Mesothelial cell of epicardium (in vitro differentiated cells): ENCODE measurements around the gene GPRC5B. TPM values are rescaled to one million over a fixed set of nuclear protein-coding genes. Genes with fewer than 3 reads are reported as not detected.
A peak's percentile ranks its signal among the peaks of the same experiment; 100 is the strongest.

ENCODE experiments used
- DNase-seq, 2 experiments: peaks; one replicate each; pipeline ENCODE4 v3.0.0; 2021; ENCODE audit warnings: low spot score in 2 of 2; ENCODE audit not compliant: unreplicated experiment in 2 of 2
- H3K27ac Mint-ChIP-seq: 2 replicates; pipeline ENCODE4 v1.8.0; 2021; ENCODE audit warnings: mixed read lengths
- H3K27me3 Mint-ChIP-seq: 2 replicates; pipeline ENCODE4 v1.8.0; 2021; ENCODE audit warnings: low read depth, mixed read lengths
- H3K36me3 Mint-ChIP-seq: 2 replicates; pipeline ENCODE4 v1.8.0; 2021; ENCODE audit warnings: mixed read lengths
- H3K4me1 Mint-ChIP-seq: 2 replicates; pipeline ENCODE4 v1.8.0; 2021; ENCODE audit warnings: mixed read lengths
- H3K4me3 Mint-ChIP-seq: 2 replicates; pipeline ENCODE4 v1.8.0; 2021; ENCODE audit warnings: mild to moderate bottlenecking, moderate library complexity, mixed read lengths
- H3K9me3 Mint-ChIP-seq: 2 replicates; pipeline ENCODE4 v1.8.0; 2021; ENCODE audit warnings: mixed read lengths
- total RNA-seq: library from RNA; stranded (reverse); gene quantifications from 3 replicates; pipeline ENCODE4 v1.2.1, GENCODE V29; 2021
- TF ChIP-seq, protein P1 (sequence below): fragments of 200-600 bp; sonication (generic); IDR thresholded peaks from one replicate; pipeline ENCODE4 v1.5.0; 2021; ENCODE audit warnings: antibody characterized with exemption; ENCODE audit not compliant: unreplicated experiment

The GPRC5B gene
- total RNA-seq, 1 donor from 2014 or later: 36.5 TPM

DNA sequence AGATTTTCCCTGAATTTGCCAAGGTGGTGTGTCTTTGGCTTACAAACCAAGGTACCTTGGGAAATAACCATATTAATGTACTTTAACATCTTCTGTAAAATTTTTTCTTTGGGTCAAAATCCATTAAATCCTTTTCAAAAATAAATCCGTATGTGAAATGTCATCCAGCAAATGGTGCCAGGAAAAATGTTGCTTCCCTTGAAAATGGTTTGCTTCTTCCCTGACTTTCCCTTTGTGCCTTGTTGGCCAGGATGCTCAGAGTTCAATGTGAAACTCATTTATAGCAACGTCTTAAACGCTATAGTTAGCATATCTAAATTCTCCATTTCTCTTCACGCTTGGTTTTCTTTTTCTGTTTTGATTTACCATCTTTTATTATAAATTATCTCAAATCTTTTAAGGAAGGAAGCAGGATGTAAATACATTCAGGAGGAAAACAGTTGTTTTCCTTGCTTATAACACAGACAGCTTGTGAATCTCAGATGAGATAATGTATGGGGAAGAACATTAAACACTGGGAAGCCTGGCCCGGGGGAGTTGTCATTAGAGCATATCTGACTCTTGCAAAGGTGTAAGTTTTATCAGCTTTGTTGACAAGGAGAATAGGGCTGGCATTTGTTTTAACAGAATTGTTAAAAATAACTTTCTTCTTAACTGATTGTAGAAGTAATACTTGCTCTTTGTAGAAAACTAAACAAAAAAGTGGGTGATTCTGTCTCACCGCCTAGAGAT is 42.1 kb downstream of the GPRC5B start:
- DNase-seq: no peak
- TF ChIP-seq, protein P1, sequence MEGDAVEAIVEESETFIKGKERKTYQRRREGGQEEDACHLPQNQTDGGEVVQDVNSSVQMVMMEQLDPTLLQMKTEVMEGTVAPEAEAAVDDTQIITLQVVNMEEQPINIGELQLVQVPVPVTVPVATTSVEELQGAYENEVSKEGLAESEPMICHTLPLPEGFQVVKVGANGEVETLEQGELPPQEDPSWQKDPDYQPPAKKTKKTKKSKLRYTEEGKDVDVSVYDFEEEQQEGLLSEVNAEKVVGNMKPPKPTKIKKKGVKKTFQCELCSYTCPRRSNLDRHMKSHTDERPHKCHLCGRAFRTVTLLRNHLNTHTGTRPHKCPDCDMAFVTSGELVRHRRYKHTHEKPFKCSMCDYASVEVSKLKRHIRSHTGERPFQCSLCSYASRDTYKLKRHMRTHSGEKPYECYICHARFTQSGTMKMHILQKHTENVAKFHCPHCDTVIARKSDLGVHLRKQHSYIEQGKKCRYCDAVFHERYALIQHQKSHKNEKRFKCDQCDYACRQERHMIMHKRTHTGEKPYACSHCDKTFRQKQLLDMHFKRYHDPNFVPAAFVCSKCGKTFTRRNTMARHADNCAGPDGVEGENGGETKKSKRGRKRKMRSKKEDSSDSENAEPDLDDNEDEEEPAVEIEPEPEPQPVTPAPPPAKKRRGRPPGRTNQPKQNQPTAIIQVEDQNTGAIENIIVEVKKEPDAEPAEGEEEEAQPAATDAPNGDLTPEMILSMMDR: no peak
- Mint-ChIP-seq H3K9me3 (no peaks in the 10 kb centered on the region), H3K36me3 (no peaks in the 10 kb centered on the region), H3K27ac (no peak overlapping the region), H3K4me3 (no peak overlapping the region), H3K27me3 (no peaks in the 10 kb centered on the region), H3K4me1 (peaks cover 12% of the 10 kb centered on the region)

DNA sequence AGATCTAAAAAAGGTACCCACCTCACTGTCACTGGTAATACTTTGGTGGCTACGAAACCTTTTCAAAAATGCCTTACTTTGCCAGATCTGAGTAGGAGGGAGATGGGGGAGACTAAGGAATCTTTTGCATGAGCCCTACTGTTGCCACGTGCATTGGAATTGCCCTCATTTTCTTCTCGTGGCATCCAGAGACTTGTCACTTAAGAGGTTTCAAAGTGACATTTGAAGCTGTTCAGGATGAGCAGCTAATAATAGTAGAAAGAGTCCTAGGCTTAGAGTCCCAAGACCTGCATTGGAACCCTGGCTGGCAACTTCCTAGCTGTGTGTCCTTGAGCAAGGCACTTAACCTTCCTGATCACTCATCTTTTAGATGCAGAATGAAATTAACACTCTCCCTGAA is 43.5 kb downstream of the GPRC5B start:
- Mint-ChIP-seq H3K4me1 (peaks cover 16% of the 10 kb centered on the region), H3K27ac (no peak overlapping the region), H3K36me3 (no peaks in the 10 kb centered on the region), H3K4me3 (no peak overlapping the region), H3K9me3 (no peaks in the 10 kb centered on the region), H3K27me3 (no peaks in the 10 kb centered on the region)
- DNase-seq: no peak
- TF ChIP-seq, protein P1: no peak

DNA sequence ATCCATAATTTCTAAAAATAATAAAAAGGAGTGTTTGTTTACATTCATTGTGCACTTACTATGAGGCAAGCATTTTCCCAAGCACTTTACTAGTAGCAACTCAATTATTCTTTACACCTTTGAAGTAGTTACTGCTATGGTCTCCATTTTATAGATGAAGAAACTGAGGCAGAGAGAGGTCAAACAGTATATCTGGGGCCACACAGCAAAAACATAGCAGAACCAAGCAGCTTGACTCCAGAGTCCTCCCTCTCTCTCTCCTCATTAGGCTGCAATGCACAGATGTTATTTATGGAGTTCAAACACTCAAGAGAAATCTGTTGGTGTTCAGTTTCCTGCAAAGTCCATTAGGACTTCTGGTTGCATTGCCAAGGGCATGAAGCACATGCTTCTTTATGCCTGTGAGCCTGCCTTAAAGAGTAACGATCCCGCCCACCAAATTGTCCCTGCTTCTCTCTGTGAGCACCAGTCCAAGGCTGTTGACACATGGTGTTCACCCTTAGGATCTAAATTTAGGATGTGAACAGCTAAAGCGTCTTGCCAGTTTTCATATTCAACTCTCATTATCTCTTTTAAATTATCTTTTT is 44.0 kb downstream of the GPRC5B start:
- H3K27ac Mint-ChIP-seq: no peak overlapping the region
- H3K27me3 Mint-ChIP-seq: no peaks in the 10 kb centered on the region
- no peak for DNase-seq
- no peaks in the 10 kb centered on the region for H3K36me3 Mint-ChIP-seq
- H3K9me3 Mint-ChIP-seq: no peaks in the 10 kb centered on the region
- TF ChIP-seq, protein P1: no peak
- H3K4me3 Mint-ChIP-seq: no peak overlapping the region
- H3K4me1 Mint-ChIP-seq: peaks cover 19% of the 10 kb centered on the region

DNA sequence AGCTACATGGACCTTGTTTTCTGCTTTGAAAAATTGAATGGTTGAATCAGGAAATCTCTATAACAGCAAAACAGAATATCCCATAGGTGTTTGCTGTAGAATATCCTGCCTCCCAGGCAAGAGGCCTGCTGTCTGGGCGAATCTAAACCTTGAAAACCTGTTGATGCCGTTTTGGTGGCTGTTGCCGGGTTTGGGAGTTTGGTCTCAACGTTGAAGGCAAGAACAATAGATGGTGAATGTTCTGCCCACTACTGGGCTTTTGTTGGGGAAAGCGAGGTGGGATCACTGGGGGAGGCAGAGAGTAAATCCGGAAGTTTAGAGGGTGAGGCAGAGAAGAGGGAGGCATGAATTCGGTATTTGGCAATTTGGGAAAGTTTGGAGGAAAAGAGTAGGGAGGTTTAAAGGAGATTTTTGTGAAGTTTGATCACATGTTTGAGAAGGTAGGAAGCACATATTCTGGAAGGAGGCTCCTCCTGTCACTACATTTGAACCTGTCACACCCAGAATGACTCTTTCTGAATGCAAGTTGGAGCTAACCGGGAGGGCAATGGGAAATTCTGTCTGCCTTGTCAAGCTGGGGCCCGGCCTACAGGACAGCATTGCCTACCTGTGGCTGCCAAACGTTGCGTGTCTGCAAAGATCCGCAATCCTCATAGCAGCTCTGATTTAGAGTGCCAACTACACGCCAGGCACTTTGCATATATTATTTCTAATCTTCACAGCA is 46.5 kb downstream of the GPRC5B start:
- H3K9me3 Mint-ChIP-seq: no peaks in the 10 kb centered on the region
- H3K4me3 Mint-ChIP-seq: no peak overlapping the region
- TF ChIP-seq, protein P1: no peak

DNA sequence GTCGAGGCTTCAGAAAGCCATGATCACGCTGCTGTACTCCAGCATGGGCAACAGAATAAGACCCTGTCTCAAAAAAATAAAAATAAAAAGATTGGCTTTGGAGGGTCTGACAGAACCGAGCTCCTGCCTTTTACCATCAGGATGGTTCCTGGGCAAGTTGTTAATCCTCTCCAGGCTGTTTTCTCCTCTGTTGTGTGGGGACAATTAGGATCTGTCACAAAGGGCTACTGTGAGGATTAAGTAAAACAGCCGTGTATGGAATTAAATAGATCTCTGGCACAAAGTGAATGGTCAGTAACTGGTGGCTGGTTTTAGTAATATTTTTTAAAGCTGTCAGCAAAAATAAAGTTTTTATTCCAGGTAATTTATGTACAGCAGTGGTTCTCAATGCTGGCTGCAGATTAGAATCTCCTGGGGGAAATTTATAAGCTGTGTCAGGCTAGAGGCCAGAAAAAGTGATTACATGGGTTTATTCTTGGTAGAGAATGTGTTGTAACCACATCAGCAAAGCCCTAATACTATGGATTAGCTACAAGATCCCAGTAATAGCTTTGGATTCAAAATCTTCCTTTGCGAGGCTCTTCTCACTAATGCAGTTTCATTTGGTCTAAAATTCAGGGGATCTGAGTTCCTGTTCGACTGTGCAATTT is 47.2 kb downstream of the GPRC5B start:
- peak overlapping the region; percentile 87 for H3K27ac Mint-ChIP-seq
- H3K36me3 Mint-ChIP-seq: peaks cover 2% of the 10 kb centered on the region
- peaks cover 15% of the 10 kb centered on the region for H3K4me1 Mint-ChIP-seq
- H3K27me3 Mint-ChIP-seq: no peaks in the 10 kb centered on the region
- H3K9me3 Mint-ChIP-seq: no peaks in the 10 kb centered on the region
- TF ChIP-seq, protein P1: no peak
- no peak for DNase-seq
- H3K4me3 Mint-ChIP-seq: no peak overlapping the region

More for the DNA sequence above, 46.5 kb downstream of the GPRC5B start:
- peaks cover 2% of the 10 kb centered on the region for H3K36me3 Mint-ChIP-seq
- DNase-seq: no peak
- H3K4me1 Mint-ChIP-seq: peaks cover 15% of the 10 kb centered on the region
- no peaks in the 10 kb centered on the region for H3K27me3 Mint-ChIP-seq
- peak overlapping the region; percentile 87 for H3K27ac Mint-ChIP-seq
